B cell (primary cell): ENCODE data around the gene AP3B2. TPM values are rescaled to one million over a fixed set of nuclear protein-coding genes. Genes with fewer than 3 reads are reported as not detected.

Source experiments
- ATAC-seq: fragments of 200-7000 bp; cut with Tn5 transposase; one replicate; pipeline ENCODE4 v1.10.0; 2021; ENCODE audit warnings: low read depth, mild to moderate bottlenecking, moderate number of reproducible peaks, moderate library complexity
- CTCF ChIA-PET: fragments of 350-600 bp; sonication (Branson Sonifier 250); formaldehyde crosslinking; loops from one replicate; lab custom pipeline; 2021; ENCODE audit warnings: antibody characterized with exemption, inconsistent platforms; lab: Charles Lee
- POLR2A ChIA-PET: fragments of 350-600 bp; sonication (Branson Sonifier 250); formaldehyde crosslinking; loops from one replicate; lab custom pipeline; 2021; ENCODE audit warnings: antibody characterized with exemption; lab: Charles Lee
- DNase-seq: peaks from one replicate; pipeline ENCODE4 v3.0.0; 2013
- H2AFZ ChIP-seq: 2 replicates; pipeline ENCODE4 v1.6.1; 2012; ENCODE audit warnings: mild to moderate bottlenecking, low read depth, low read length; ENCODE audit not compliant: insufficient read depth, poor library complexity, severe bottlenecking
- H3K27ac ChIP-seq, 2 donors: 1 replicate in 1 of 2; 2 replicates in 1 of 2; pipeline ENCODE4 v1.5.1; 2012 to 2013; ENCODE audit warnings: low read length in 2 of 2, mild to moderate bottlenecking in 2 of 2, moderate library complexity in 1 of 2
- H3K27me3 ChIP-seq, 4 experiments: fragments of 200-600 bp in 1 of 4; sonication (generic) in 1 of 4; replicated peaks in 1 of 4; 1 replicate in 2 of 4; 2 replicates in 2 of 4; pipeline versions ENCODE4 v1.6.1 to v1.7.0; 2013 to 2016; ENCODE audit warnings: low read length in 3 of 4, mild to moderate bottlenecking in 2 of 4, mixed read lengths in 1 of 4, moderate library complexity in 1 of 4; ENCODE audit not compliant: insufficient read depth in 4 of 4, control insufficient read depth in 3 of 4; ENCODE audit errors: control extremely low read depth in 1 of 4
- H3K36me3 ChIP-seq, 2 experiments: replicated peaks in 1 of 2; 1 replicate in 1 of 2; 2 replicates in 1 of 2; pipeline versions ENCODE4 v1.6.1 to v1.7.1; 2013; ENCODE audit warnings: low read length in 1 of 2; ENCODE audit not compliant: insufficient read depth in 2 of 2, control insufficient read depth in 1 of 2; ENCODE audit errors: control extremely low read depth in 1 of 2, extremely low read depth in 1 of 2
- H3K4me1 ChIP-seq, 2 donors: fragments of 200-600 bp in 1 of 2; sonication (generic) in 1 of 2; 1 replicate in 1 of 2; 2 replicates in 1 of 2; pipeline versions ENCODE4 v1.5.1 to v1.6.1; 2013 to 2017; ENCODE audit warnings: low read length in 2 of 2; ENCODE audit not compliant: control insufficient read depth in 2 of 2, insufficient read depth in 2 of 2
- H3K4me2 ChIP-seq: replicated peaks from 2 replicates; pipeline ENCODE3; 2012; ENCODE audit warnings: mild to moderate bottlenecking, low read depth, low read length; ENCODE audit not compliant: poor library complexity, severe bottlenecking
- H3K4me3 ChIP-seq, 5 experiments: fragments of 200-600 bp in 1 of 5; sonication (generic) in 1 of 5; 1 replicate in 3 of 5; 2 replicates in 2 of 5; pipeline versions ENCODE4 v1.5.1 to v1.7.0; 2011 to 2016; ENCODE audit warnings: low read length in 4 of 5, mild to moderate bottlenecking in 4 of 5, low read depth in 2 of 5, control low read depth in 1 of 5, moderate library complexity in 1 of 5; ENCODE audit not compliant: insufficient read depth in 1 of 5; ENCODE audit errors: control extremely low read depth in 1 of 5, extremely low read depth in 1 of 5
- H3K79me2 ChIP-seq: fragments of 200-600 bp; sonication (generic); one replicate; pipeline ENCODE4 v1.6.0; 2016; ENCODE audit warnings: low read length; ENCODE audit not compliant: control insufficient read depth, insufficient read depth
- H3K9ac ChIP-seq: fragments of 200-600 bp; sonication (generic); 2 replicates; pipeline ENCODE4 v1.6.1; 2017; ENCODE audit warnings: mild to moderate bottlenecking, low read length, moderate library complexity
- H3K9me3 ChIP-seq, 3 donors: one replicate each; pipeline versions ENCODE4 v1.6.1 to v1.7.1; 2013; ENCODE audit warnings: low read length in 2 of 3; ENCODE audit not compliant: control insufficient read depth in 2 of 3, insufficient read depth in 1 of 3; ENCODE audit errors: control extremely low read depth in 1 of 3
- H4K20me1 ChIP-seq: 2 replicates; pipeline ENCODE4 v1.6.0; 2012; ENCODE audit warnings: mild to moderate bottlenecking, low read length; ENCODE audit not compliant: insufficient read depth, control insufficient read depth, poor library complexity, severe bottlenecking
- H3K27ac Mint-ChIP-seq: one replicate; pipeline ENCODE4 v1.8.0; 2021; ENCODE audit warnings: mixed read lengths
- H3K27me3 Mint-ChIP-seq: one replicate; pipeline ENCODE4 v1.8.0; 2021; ENCODE audit warnings: mixed read lengths
- H3K4me1 Mint-ChIP-seq: one replicate; pipeline ENCODE4 v1.8.0; 2021; ENCODE audit warnings: mixed read lengths
- H3K4me3 Mint-ChIP-seq: one replicate; pipeline ENCODE4 v1.8.0; 2021; ENCODE audit warnings: mixed read lengths
- H3K9me3 Mint-ChIP-seq: one replicate; pipeline ENCODE4 v1.8.0; 2022; ENCODE audit warnings: mixed read lengths; ENCODE audit not compliant: insufficient read depth
- EZH2 ChIP-seq: IDR thresholded peaks from 2 replicates; pipeline ENCODE4 v1.6.1; 2012; ENCODE audit warnings: borderline replicate concordance, low read depth, mild to moderate bottlenecking, moderate library complexity, low read length; ENCODE audit not compliant: insufficient read depth, poor library complexity, severe bottlenecking
- WGBS: methylation state at CpG from one replicate; pipeline ENCODE4 v1.1.5; 2013; ENCODE audit warnings: missing lambda C conversion rate; ENCODE audit not compliant: insufficient coverage; 5-methylcytosine and 5-hydroxymethylcytosine counted together
- intact Hi-C: fragments of 100-400 bp; cut with micrococcal nuclease; formaldehyde crosslinking; loops from one replicate; pipeline ENCODE4 v1.10.0; 2022
- polyA plus RNA-seq: library from polyadenylated mRNA; depleted of rRNA; stranded (reverse); fragments of >200 nt; gene quantifications from 2 replicates; pipeline ENCODE4 v1.2.3, GENCODE V29; 2012
- total RNA-seq, 2 donors: library from RNA; stranded (reverse); fragments of 120-200 nt in 1 of 2; gene quantifications; 1 replicate in 1 of 2; 2 replicates in 1 of 2; pipeline versions ENCODE4 v1.2.3 to v1.2.4, GENCODE V29; 2013 to 2022
- TF ChIP-seq, protein P1 (sequence below): fragments of 200-600 bp; IDR thresholded peaks from one replicate; pipeline ENCODE4 v1.8.0; 2022; ENCODE audit warnings: antibody characterized with exemption, mild to moderate bottlenecking

Gene AP3B2
- total and polyA plus RNA-seq, 2 donors (not counting 1 experiment from before 2014, with no cell fraction given), result 0.15 to 0.37 TPM

DNA sequence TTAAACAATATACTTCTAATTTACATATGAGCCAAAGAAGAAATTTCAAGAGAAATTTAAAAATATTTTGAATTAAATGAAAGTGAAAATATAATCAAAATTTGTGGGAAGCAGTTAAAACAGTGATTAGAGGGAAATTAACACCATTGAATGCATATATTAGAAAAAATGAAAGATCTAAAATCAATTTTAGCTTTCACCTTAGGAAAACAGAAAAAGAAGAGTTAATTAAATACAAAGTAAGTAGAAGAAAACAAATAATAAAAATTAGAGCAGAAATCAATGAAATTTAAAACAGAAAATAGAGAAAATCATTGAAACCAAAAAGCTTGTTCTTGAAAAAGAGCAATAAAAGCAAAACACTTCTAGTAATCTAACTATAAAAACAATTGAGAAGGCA, 38.6 kb upstream of the AP3B2 start:
- Histone ChIP-seq H3K27me3 (no peaks in the 10 kb centered on the region), H3K9me3 (no peaks in the 10 kb centered on the region), H3K79me2 (peaks cover 30% of the 10 kb centered on the region), H3K4me2 (no peak overlapping the region), H3K9ac (no peak overlapping the region), H3K4me1 (peaks cover 16 to 20% of the 10 kb centered on the region in 2 donors), H3K36me3 (peaks cover 0 to 4% of the 10 kb centered on the region in 2 experiments), H4K20me1 (peaks cover 13% of the 10 kb centered on the region), H3K27ac (no peak overlapping the region), H3K4me3 (no peak overlapping the region), H2AFZ (no peak overlapping the region)
- no peaks in the 10 kb centered on the region for H3K9me3 Mint-ChIP-seq
- ATAC-seq (no peak), DNase-seq (no peak)
- no peak overlapping the region for H3K27ac Mint-ChIP-seq
- no peak overlapping the region for H3K4me3 Mint-ChIP-seq
- peaks cover 37% of the 10 kb centered on the region for H3K4me1 Mint-ChIP-seq
- TF ChIP-seq, protein P1, sequence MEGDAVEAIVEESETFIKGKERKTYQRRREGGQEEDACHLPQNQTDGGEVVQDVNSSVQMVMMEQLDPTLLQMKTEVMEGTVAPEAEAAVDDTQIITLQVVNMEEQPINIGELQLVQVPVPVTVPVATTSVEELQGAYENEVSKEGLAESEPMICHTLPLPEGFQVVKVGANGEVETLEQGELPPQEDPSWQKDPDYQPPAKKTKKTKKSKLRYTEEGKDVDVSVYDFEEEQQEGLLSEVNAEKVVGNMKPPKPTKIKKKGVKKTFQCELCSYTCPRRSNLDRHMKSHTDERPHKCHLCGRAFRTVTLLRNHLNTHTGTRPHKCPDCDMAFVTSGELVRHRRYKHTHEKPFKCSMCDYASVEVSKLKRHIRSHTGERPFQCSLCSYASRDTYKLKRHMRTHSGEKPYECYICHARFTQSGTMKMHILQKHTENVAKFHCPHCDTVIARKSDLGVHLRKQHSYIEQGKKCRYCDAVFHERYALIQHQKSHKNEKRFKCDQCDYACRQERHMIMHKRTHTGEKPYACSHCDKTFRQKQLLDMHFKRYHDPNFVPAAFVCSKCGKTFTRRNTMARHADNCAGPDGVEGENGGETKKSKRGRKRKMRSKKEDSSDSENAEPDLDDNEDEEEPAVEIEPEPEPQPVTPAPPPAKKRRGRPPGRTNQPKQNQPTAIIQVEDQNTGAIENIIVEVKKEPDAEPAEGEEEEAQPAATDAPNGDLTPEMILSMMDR, result no peak
- no peak for TF ChIP-seq EZH2
- intact Hi-C loops, result no loop called here
- ChIA-PET POLR2A (no interaction called here), CTCF (no interaction called here)
- H3K27me3 Mint-ChIP-seq, result no peaks in the 10 kb centered on the region

DNA sequence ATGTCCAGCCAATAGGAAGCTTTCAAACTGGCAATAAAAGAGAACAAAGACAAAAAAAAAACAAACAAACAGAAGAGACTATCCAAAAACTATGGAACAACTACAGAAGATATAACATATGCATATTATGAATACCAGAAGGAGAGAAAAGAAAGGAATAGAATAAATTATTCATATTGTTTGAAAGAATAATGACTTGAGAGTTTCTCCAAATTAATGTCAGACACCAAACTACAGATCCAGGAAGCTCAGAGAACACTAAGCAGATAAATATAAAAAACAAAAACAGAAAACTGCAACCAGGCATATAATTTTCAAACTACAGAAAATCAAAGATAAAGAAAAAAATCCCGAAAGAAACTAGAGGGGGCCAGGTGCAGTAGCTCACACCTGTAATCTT, 34.1 kb upstream of the AP3B2 start:
- H3K4me1 Mint-ChIP-seq, result peaks cover 2% of the 10 kb centered on the region
- ChIA-PET CTCF (no interaction called here), POLR2A (interaction anchor here (0.7 kb wide), 1 partner anchor 206 kb away, joined by 4 read pairs; no protein-coding TSS in a partner anchor)
- no peak overlapping the region for H3K4me3 Mint-ChIP-seq
- H4K20me1 ChIP-seq, result no peaks in the 10 kb centered on the region
- H3K9me3 Mint-ChIP-seq, result no peaks in the 10 kb centered on the region
- no peaks in the 10 kb centered on the region for H3K4me1 ChIP-seq
- H3K27me3 ChIP-seq, result no peaks in the 10 kb centered on the region
- DNase-seq, result no peak
- peaks cover 4% of the 10 kb centered on the region for H3K79me2 ChIP-seq
- WGBS, result 100% methylated on average over 1 of the region's 1 CpG
- H3K4me3 ChIP-seq, result no peak overlapping the region
- intact Hi-C loops, result no loop called here
- no peaks in the 10 kb centered on the region for H3K9me3 ChIP-seq
- no peak overlapping the region for H3K27ac Mint-ChIP-seq
- H2AFZ ChIP-seq, result no peak overlapping the region
- H3K36me3 ChIP-seq, result no peaks in the 10 kb centered on the region
- no peak for TF ChIP-seq EZH2
- no peak overlapping the region for H3K27ac ChIP-seq
- no peak for ATAC-seq
- no peak overlapping the region for H3K9ac ChIP-seq
- no peak overlapping the region for H3K4me2 ChIP-seq
- no peaks in the 10 kb centered on the region for H3K27me3 Mint-ChIP-seq
